Stimulated activated memory B cell treated with anti-CD40 and anti-IgM and Interleukin-4, amounts not matched to agents 10 μg/mL and 1 μg/mL and 100 μg/mL, for 72 hours (primary cell): Measurements from ENCODE around the gene CNTNAP5.

Experiments used
- ATAC-seq: fragments of 150-1000 bp; cut with Tn5 transposase; 2 replicates; pipeline ENCODE4 v1.10.0; 2021
- H3K27ac Mint-ChIP-seq: one replicate; pipeline ENCODE4 v1.8.0; 2022; ENCODE audit warnings: mild to moderate bottlenecking, mixed read lengths
- H3K27me3 Mint-ChIP-seq: one replicate; pipeline ENCODE4 v1.8.0; 2022; ENCODE audit warnings: mixed read lengths
- H3K36me3 Mint-ChIP-seq: one replicate; pipeline ENCODE4 v1.8.0; 2022; ENCODE audit warnings: mixed read lengths
- H3K4me1 Mint-ChIP-seq: one replicate; pipeline ENCODE4 v1.8.0; 2022; ENCODE audit warnings: mixed read lengths
- H3K4me3 Mint-ChIP-seq: one replicate; pipeline ENCODE4 v1.8.0; 2022; ENCODE audit warnings: mild to moderate bottlenecking, moderate library complexity, mixed read lengths
- H3K9me3 Mint-ChIP-seq: one replicate; pipeline ENCODE4 v1.8.0; 2022; ENCODE audit warnings: mixed read lengths

The CNTNAP5 gene

GRCh38 chr2:124566518-124566970, 541.5 kb downstream of the CNTNAP5 start:
- no peak overlapping the region for H3K27ac Mint-ChIP-seq
- no peak for ATAC-seq
- no peak overlapping the region for H3K4me3 Mint-ChIP-seq
- H3K9me3 Mint-ChIP-seq, result peaks cover 7% of the 10 kb centered on the region
- no peaks in the 10 kb centered on the region for H3K4me1 Mint-ChIP-seq
- H3K36me3 Mint-ChIP-seq, result no peaks in the 10 kb centered on the region
- no peaks in the 10 kb centered on the region for H3K27me3 Mint-ChIP-seq

- no peak for ATAC-seq
- H3K9me3 Mint-ChIP-seq, result peaks cover 3% of the 10 kb centered on the region
- no peaks in the 10 kb centered on the region for H3K4me1 Mint-ChIP-seq
- H3K4me3 Mint-ChIP-seq, result no peak overlapping the region
- H3K27me3 Mint-ChIP-seq, result no peaks in the 10 kb centered on the region
- H3K27ac Mint-ChIP-seq, result no peak overlapping the region
- no peaks in the 10 kb centered on the region for H3K36me3 Mint-ChIP-seq
Observed at GRCh38 chr2:124570872-124571271, 545.8 kb downstream of the CNTNAP5 start.

- Mint-ChIP-seq H3K27me3 (no peaks in the 10 kb centered on the region), H3K4me3 (no peak overlapping the region), H3K36me3 (no peaks in the 10 kb centered on the region), H3K27ac (no peak overlapping the region), H3K9me3 (peaks cover 3% of the 10 kb centered on the region), H3K4me1 (no peaks in the 10 kb centered on the region)
- no peak for ATAC-seq
Observed at GRCh38 chr2:124571836-124572235, 546.7 kb downstream of the CNTNAP5 start.

- H3K27me3 Mint-ChIP-seq, result no peaks in the 10 kb centered on the region
- no peak overlapping the region for H3K4me3 Mint-ChIP-seq
- H3K4me1 Mint-ChIP-seq, result no peaks in the 10 kb centered on the region
- no peak overlapping the region for H3K27ac Mint-ChIP-seq
- H3K36me3 Mint-ChIP-seq, result no peaks in the 10 kb centered on the region
- ATAC-seq, result no peak
- peaks cover 8% of the 10 kb centered on the region for H3K9me3 Mint-ChIP-seq
Observed at GRCh38 chr2:124572934-124573634, 548.0 kb downstream of the CNTNAP5 start.

GRCh38 chr2:124575497-124575896, 550.4 kb downstream of the CNTNAP5 start:
- H3K4me1 Mint-ChIP-seq, result no peaks in the 10 kb centered on the region
- no peaks in the 10 kb centered on the region for H3K36me3 Mint-ChIP-seq
- no peak overlapping the region for H3K27ac Mint-ChIP-seq
- no peaks in the 10 kb centered on the region for H3K27me3 Mint-ChIP-seq
- no peak for ATAC-seq
- H3K4me3 Mint-ChIP-seq, result no peak overlapping the region
- H3K9me3 Mint-ChIP-seq, result peaks cover 4% of the 10 kb centered on the region

GRCh38 chr2:124580263-124580662, 555.2 kb downstream of the CNTNAP5 start:
- Mint-ChIP-seq H3K27me3 (no peaks in the 10 kb centered on the region), H3K36me3 (no peaks in the 10 kb centered on the region)
- no peak for ATAC-seq

GRCh38 chr2:124582387-124582786, 557.3 kb downstream of the CNTNAP5 start:
- Mint-ChIP-seq H3K4me3 (no peak overlapping the region), H3K9me3 (peaks cover 3% of the 10 kb centered on the region), H3K4me1 (no peaks in the 10 kb centered on the region), H3K27me3 (no peaks in the 10 kb centered on the region), H3K36me3 (no peaks in the 10 kb centered on the region), H3K27ac (no peak overlapping the region)
- no peak for ATAC-seq

More at GRCh38 chr2:124580263-124580662, 555.2 kb downstream of the CNTNAP5 start:
- H3K4me1 Mint-ChIP-seq, result no peaks in the 10 kb centered on the region
- no peak overlapping the region for H3K27ac Mint-ChIP-seq
- H3K9me3 Mint-ChIP-seq, result peaks cover 4% of the 10 kb centered on the region
- no peak overlapping the region for H3K4me3 Mint-ChIP-seq

- Mint-ChIP-seq H3K9me3 (peaks cover 3% of the 10 kb centered on the region), H3K27ac (no peak overlapping the region), H3K27me3 (no peaks in the 10 kb centered on the region), H3K4me3 (no peak overlapping the region), H3K36me3 (no peaks in the 10 kb centered on the region), H3K4me1 (no peaks in the 10 kb centered on the region)
- ATAC-seq, result no peak
Observed at GRCh38 chr2:124584615-124585014, 559.5 kb downstream of the CNTNAP5 start.

- no peaks in the 10 kb centered on the region for H3K36me3 Mint-ChIP-seq
- H3K9me3 Mint-ChIP-seq, result peaks cover 3% of the 10 kb centered on the region
- H3K27ac Mint-ChIP-seq, result no peak overlapping the region
- H3K4me3 Mint-ChIP-seq, result no peak overlapping the region
- ATAC-seq, result no peak
- no peaks in the 10 kb centered on the region for H3K4me1 Mint-ChIP-seq
- no peaks in the 10 kb centered on the region for H3K27me3 Mint-ChIP-seq
Observed at GRCh38 chr2:124585277-124585676, 560.2 kb downstream of the CNTNAP5 start.

GRCh38 chr2:124586210-124586609, 561.1 kb downstream of the CNTNAP5 start:
- H3K36me3 Mint-ChIP-seq, result no peaks in the 10 kb centered on the region

GRCh38 chr2:124586835-124587234, 561.7 kb downstream of the CNTNAP5 start:
- Mint-ChIP-seq H3K27ac (no peak overlapping the region), H3K4me3 (no peak overlapping the region), H3K36me3 (no peaks in the 10 kb centered on the region), H3K27me3 (no peaks in the 10 kb centered on the region), H3K4me1 (no peaks in the 10 kb centered on the region), H3K9me3 (peaks cover 3% of the 10 kb centered on the region)
- ATAC-seq, result no peak

More at GRCh38 chr2:124586210-124586609, 561.1 kb downstream of the CNTNAP5 start:
- no peak overlapping the region for H3K27ac Mint-ChIP-seq
- no peak for ATAC-seq
- H3K4me1 Mint-ChIP-seq, result no peaks in the 10 kb centered on the region
- H3K9me3 Mint-ChIP-seq, result peaks cover 3% of the 10 kb centered on the region
- H3K27me3 Mint-ChIP-seq, result no peaks in the 10 kb centered on the region
- no peak overlapping the region for H3K4me3 Mint-ChIP-seq

GRCh38 chr2:124589971-124590370, 564.9 kb downstream of the CNTNAP5 start:
- H3K36me3 Mint-ChIP-seq, result no peaks in the 10 kb centered on the region
- H3K27ac Mint-ChIP-seq, result no peak overlapping the region
- H3K9me3 Mint-ChIP-seq, result peaks cover 3% of the 10 kb centered on the region
- no peaks in the 10 kb centered on the region for H3K27me3 Mint-ChIP-seq
- no peak overlapping the region for H3K4me3 Mint-ChIP-seq
- no peak for ATAC-seq
- no peaks in the 10 kb centered on the region for H3K4me1 Mint-ChIP-seq

- no peak overlapping the region for H3K27ac Mint-ChIP-seq
- no peaks in the 10 kb centered on the region for H3K4me1 Mint-ChIP-seq
- H3K9me3 Mint-ChIP-seq, result peaks cover 7% of the 10 kb centered on the region
- no peak for ATAC-seq
- no peak overlapping the region for H3K4me3 Mint-ChIP-seq
- H3K36me3 Mint-ChIP-seq, result no peaks in the 10 kb centered on the region
- H3K27me3 Mint-ChIP-seq, result no peaks in the 10 kb centered on the region
Observed at GRCh38 chr2:124602759-124603158, 577.7 kb downstream of the CNTNAP5 start.

- Mint-ChIP-seq H3K4me3 (no peak overlapping the region), H3K9me3 (peaks cover 10% of the 10 kb centered on the region), H3K4me1 (no peaks in the 10 kb centered on the region), H3K27me3 (no peaks in the 10 kb centered on the region), H3K27ac (no peak overlapping the region), H3K36me3 (no peaks in the 10 kb centered on the region)
- ATAC-seq, result no peak
Observed at GRCh38 chr2:124604940-124605339, 579.9 kb downstream of the CNTNAP5 start.

GRCh38 chr2:124607679-124608078, 582.6 kb downstream of the CNTNAP5 start:
- no peaks in the 10 kb centered on the region for H3K36me3 Mint-ChIP-seq

GRCh38 chr2:124609667-124610066, 584.6 kb downstream of the CNTNAP5 start:
- H3K4me1 Mint-ChIP-seq, result no peaks in the 10 kb centered on the region
- no peak overlapping the region for H3K27ac Mint-ChIP-seq
- no peaks in the 10 kb centered on the region for H3K36me3 Mint-ChIP-seq
- H3K4me3 Mint-ChIP-seq, result no peak overlapping the region
- ATAC-seq, result no peak
- H3K27me3 Mint-ChIP-seq, result no peaks in the 10 kb centered on the region
- H3K9me3 Mint-ChIP-seq, result peaks cover 3% of the 10 kb centered on the region

More at GRCh38 chr2:124607679-124608078, 582.6 kb downstream of the CNTNAP5 start:
- H3K27ac Mint-ChIP-seq, result no peak overlapping the region
- H3K4me3 Mint-ChIP-seq, result no peak overlapping the region
- H3K9me3 Mint-ChIP-seq, result peaks cover 3% of the 10 kb centered on the region
- no peak for ATAC-seq
- no peaks in the 10 kb centered on the region for H3K4me1 Mint-ChIP-seq
- H3K27me3 Mint-ChIP-seq, result no peaks in the 10 kb centered on the region
